Vagina (tissue), 2 donors: ENCODE data around the gene SRXN1.

Source experiments
- CTCF ChIP-seq, 3 experiments: fragments of 450-650 bp in 2 of 3; fragments of 200-600 bp in 1 of 3; sonication (generic) in 1 of 3; IDR thresholded peaks; one replicate each; pipeline ENCODE4 v1.5.1; 2017 to 2019; ENCODE audit warnings: antibody characterized with exemption in 3 of 3, mild to moderate bottlenecking in 2 of 3, moderate library complexity in 2 of 3
- POLR2A ChIP-seq, 2 donors: fragments of 450-650 bp; IDR thresholded peaks; one replicate each; pipeline ENCODE4 v1.6.1; 2017; ENCODE audit warnings: antibody characterized with exemption in 2 of 2, mild to moderate bottlenecking in 2 of 2, moderate library complexity in 2 of 2
- POLR2AphosphoS5 ChIP-seq, 2 donors: sonication (generic); formaldehyde crosslinking; IDR thresholded peaks; one replicate each; pipeline ENCODE4 v1.9.0; 2017; ENCODE audit warnings: antibody characterized with exemption in 2 of 2, mild to moderate bottlenecking in 2 of 2, low read depth in 1 of 2; ENCODE audit not compliant: insufficient read depth in 1 of 2

GRCh38 chr20:666877-667276 lies 13.9 kb upstream of the SRXN1 start:
- TF ChIP-seq CTCF (IDR thresholded peaks at IDR 0.05) = no peak
- no peak for TF ChIP-seq POLR2A (IDR thresholded peaks at IDR 0.05)
- no peak for TF ChIP-seq POLR2AphosphoS5 (IDR thresholded peaks at IDR 0.05; ENCODE audit: insufficient read depth in 1 of 2, low read depth in 1 of 2)
